ENCODE results near the gene EPS8L2. TPM values are rescaled to one million over a fixed set of nuclear protein-coding genes. Genes with fewer than 3 reads are reported as not detected.

The EPS8L2 gene
- polyA plus RNA-seq, 3 donors = 0.55 TPM; not detected in 2

DNA sequence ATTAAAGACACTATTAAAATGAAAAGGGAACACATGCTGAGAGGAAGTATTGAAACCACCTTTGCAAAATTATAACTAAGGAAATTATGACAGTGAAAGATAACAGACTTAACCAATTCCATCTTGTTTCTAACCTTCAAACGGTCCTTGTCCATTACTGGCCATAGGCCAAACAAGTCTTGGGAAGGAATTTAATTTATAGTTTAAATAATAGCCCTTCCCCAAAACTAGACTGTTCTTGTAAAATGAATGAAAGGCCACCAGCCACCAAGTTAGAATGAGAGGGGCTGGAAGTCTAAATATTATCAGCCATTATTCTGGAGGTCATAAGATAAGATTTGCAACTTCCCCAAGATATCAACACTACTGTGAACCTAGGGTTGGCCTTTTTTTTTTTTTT, 39.4 kb downstream of the EPS8L2 start:
- no peak overlapping the region for H3K4me3 ChIP-seq (replicated peaks in 1 of 3; ENCODE audit: low read depth in 2 of 3, low read length in 3 of 3)
- H3K4me1 ChIP-seq (ENCODE audit: control insufficient read depth in 1 of 2, insufficient read depth in 2 of 2, low read length in 2 of 2) = peaks cover 30 to 54% of the 10 kb centered on the region in 2 donors
- DNase-seq = no peak
- H3K4me2 ChIP-seq (replicated peaks; ENCODE audit: extremely low read depth, low read length, poor library complexity, severe bottlenecking) = no peak overlapping the region
- no peak overlapping the region for H3K9ac ChIP-seq (ENCODE audit: insufficient read depth, low read length, poor library complexity, severe bottlenecking)
- TF ChIP-seq, protein P1, sequence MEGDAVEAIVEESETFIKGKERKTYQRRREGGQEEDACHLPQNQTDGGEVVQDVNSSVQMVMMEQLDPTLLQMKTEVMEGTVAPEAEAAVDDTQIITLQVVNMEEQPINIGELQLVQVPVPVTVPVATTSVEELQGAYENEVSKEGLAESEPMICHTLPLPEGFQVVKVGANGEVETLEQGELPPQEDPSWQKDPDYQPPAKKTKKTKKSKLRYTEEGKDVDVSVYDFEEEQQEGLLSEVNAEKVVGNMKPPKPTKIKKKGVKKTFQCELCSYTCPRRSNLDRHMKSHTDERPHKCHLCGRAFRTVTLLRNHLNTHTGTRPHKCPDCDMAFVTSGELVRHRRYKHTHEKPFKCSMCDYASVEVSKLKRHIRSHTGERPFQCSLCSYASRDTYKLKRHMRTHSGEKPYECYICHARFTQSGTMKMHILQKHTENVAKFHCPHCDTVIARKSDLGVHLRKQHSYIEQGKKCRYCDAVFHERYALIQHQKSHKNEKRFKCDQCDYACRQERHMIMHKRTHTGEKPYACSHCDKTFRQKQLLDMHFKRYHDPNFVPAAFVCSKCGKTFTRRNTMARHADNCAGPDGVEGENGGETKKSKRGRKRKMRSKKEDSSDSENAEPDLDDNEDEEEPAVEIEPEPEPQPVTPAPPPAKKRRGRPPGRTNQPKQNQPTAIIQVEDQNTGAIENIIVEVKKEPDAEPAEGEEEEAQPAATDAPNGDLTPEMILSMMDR (IDR thresholded peaks at IDR 0.05) = no peak
- no peaks in the 10 kb centered on the region for H3K27me3 ChIP-seq (ENCODE audit: control insufficient read depth in 2 of 2, insufficient read depth in 2 of 2, low read length in 2 of 2)
- no peak overlapping the region for H2AFZ ChIP-seq (ENCODE audit: insufficient read depth, low read depth, low read length, poor library complexity, severe bottlenecking)
- H3K27me3 Mint-ChIP-seq (ENCODE audit: low read depth in 3 of 3) = peaks cover 0 to 3% (median 0%) of the 10 kb centered on the region in 3 donors
- H3K9me3 Mint-ChIP-seq = no peaks in the 10 kb centered on the region
- no CpG with 5 or more reads among the region's 1 CpG for WGBS (ENCODE audit: insufficient coverage)
- peaks cover 40% of the 10 kb centered on the region for H3K79me2 ChIP-seq (ENCODE audit: insufficient read depth, low read length)
- no peak overlapping the region for H3K4me3 Mint-ChIP-seq
- intact Hi-C loops (cut with micrococcal nuclease) = loop anchor here in 1 of 2 donors (5.0 kb wide), 1 partner anchor 52 kb away; the partner anchor contains the start of gene SLC25A22
- no peak overlapping the region for H3K27ac Mint-ChIP-seq
- peaks cover 0 to 4% of the 10 kb centered on the region in 2 donors for H3K36me3 Mint-ChIP-seq
- no peaks in the 10 kb centered on the region for H3K36me3 ChIP-seq (replicated peaks in 1 of 2; ENCODE audit: control insufficient read depth in 1 of 2, insufficient read depth in 2 of 2, low read length in 2 of 2)
- H3K27ac ChIP-seq (ENCODE audit: low read depth in 1 of 2, low read length in 2 of 2) = no peak overlapping the region
- no peaks in the 10 kb centered on the region for H3K9me3 ChIP-seq (replicated peaks in 1 of 2; ENCODE audit: control insufficient read depth in 1 of 2, insufficient read depth in 1 of 2, low read length in 2 of 2)
- H3K4me1 Mint-ChIP-seq = peaks cover 32% of the 10 kb centered on the region
- H4K20me1 ChIP-seq (ENCODE audit: insufficient read depth, low read length) = peaks cover 29% of the 10 kb centered on the region

DNA sequence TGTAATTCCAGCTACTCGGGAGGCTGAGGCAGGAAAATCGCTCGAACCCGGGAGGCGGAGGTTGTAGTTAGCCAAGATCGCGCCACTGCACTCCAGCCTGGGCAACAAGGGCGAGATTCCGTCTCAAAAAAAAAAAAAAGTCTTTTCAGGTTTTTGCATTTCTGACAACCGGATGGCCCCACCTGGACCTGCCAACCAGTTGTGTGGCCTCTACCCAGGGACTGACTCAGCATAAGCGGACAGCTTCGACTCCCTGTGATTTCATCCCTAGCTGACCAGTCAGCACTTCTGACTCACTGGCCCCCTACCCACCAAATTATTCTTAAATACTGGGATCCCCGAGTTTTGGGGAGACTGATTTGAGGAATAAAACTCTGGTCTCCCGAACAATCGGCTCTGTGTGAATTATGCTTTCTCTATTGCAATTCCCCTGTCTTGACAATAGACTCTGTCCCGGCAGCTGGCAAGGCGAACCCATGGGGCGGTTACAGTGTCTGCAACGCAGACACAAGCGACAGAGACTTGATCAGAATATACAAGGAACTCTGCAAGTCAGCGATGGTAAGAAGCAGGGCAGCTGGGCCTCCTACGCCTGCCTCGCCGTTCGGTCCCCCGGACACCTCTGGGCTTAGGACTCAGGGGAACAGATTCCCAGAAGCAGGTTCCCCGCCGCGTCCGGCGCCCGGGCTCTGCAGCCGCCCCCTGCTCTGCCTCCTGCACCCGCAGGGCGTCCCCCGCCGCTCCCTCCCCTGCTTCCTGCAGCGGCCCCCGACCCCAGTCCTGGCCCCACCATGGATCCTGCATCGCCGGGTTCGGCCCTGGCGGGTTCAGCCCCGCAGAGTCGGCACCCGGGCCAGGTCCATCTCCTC, 40.5 kb downstream of the EPS8L2 start:
- 22% methylated on average over 41 of the region's 46 CpGs for WGBS (ENCODE audit: insufficient coverage)
- Histone ChIP-seq H3K4me3 (replicated peaks in 1 of 3; ENCODE audit: low read depth in 2 of 3, low read length in 3 of 3) (peak overlapping the region; percentile 48 to 98 (median 87)), H2AFZ (ENCODE audit: insufficient read depth, low read depth, low read length, poor library complexity, severe bottlenecking) (peak overlapping the region; percentile 96), H4K20me1 (ENCODE audit: insufficient read depth, low read length) (peaks cover 40% of the 10 kb centered on the region), H3K27me3 (ENCODE audit: control insufficient read depth in 2 of 2, insufficient read depth in 2 of 2, low read length in 2 of 2) (no peaks in the 10 kb centered on the region), H3K9ac (ENCODE audit: insufficient read depth, low read length, poor library complexity, severe bottlenecking) (peak overlapping the region; percentile 96), H3K4me1 (ENCODE audit: control insufficient read depth in 1 of 2, insufficient read depth in 2 of 2, low read length in 2 of 2) (peaks cover 33 to 61% of the 10 kb centered on the region in 2 donors), H3K9me3 (replicated peaks in 1 of 2; ENCODE audit: control insufficient read depth in 1 of 2, insufficient read depth in 1 of 2, low read length in 2 of 2) (no peaks in the 10 kb centered on the region), H3K4me2 (replicated peaks; ENCODE audit: extremely low read depth, low read length, poor library complexity, severe bottlenecking) (peak overlapping the region; percentile 74), H3K36me3 (replicated peaks in 1 of 2; ENCODE audit: control insufficient read depth in 1 of 2, insufficient read depth in 2 of 2, low read length in 2 of 2) (peaks cover 0 to 5% of the 10 kb centered on the region in 2 donors), H3K27ac (ENCODE audit: low read depth in 1 of 2, low read length in 2 of 2) (peak overlapping the region in 1 of 2 donors; percentile 45), H3K79me2 (ENCODE audit: insufficient read depth, low read length) (peaks cover 51% of the 10 kb centered on the region)
- Mint-ChIP-seq H3K9me3 (no peaks in the 10 kb centered on the region), H3K27ac (peak overlapping the region in 2 of 7 donors; percentile 30 to 42), H3K27me3 (ENCODE audit: low read depth in 3 of 3) (no peaks in the 10 kb centered on the region), H3K4me3 (peak overlapping the region; percentile 81 to 91), H3K4me1 (peaks cover 35% of the 10 kb centered on the region), H3K36me3 (peaks cover 0 to 9% of the 10 kb centered on the region in 2 donors)
- TF ChIP-seq, protein P1 (IDR thresholded peaks at IDR 0.05) = no peak
- peak in 2 of 3 donors; percentile 31 to 59 for DNase-seq
- intact Hi-C loops (cut with micrococcal nuclease) = loop anchor here in 1 of 2 donors (5.0 kb wide), 1 partner anchor 51 kb away; the partner anchor contains the start of gene SLC25A22
